Activated T-helper 17 cell treated with anti-CD3 and anti-CD28 coated beads, Interleukin-2, amount 50 U/mL, for 72 hours (primary cell): ENCODE measurements around the gene MTMR12. TPM values are rescaled to one million over a fixed set of nuclear protein-coding genes. Genes with fewer than 3 reads are reported as not detected.
"Not testable (repeated sequence)": the region's sequence is repeated elsewhere in the genome, so short reads cannot be mapped to it uniquely, and the experiment has no call there.

Source experiments
- ATAC-seq: fragments of 150-1000 bp; cut with Tn5 transposase; replicated peaks from 2 replicates; pipeline ENCODE4 v1.10.0; 2021; ENCODE audit warnings: mild to moderate bottlenecking, moderate library complexity
- H3K27ac Mint-ChIP-seq: one replicate; pipeline ENCODE4 v1.8.0; 2022; ENCODE audit warnings: mixed read lengths
- H3K27me3 Mint-ChIP-seq: one replicate; pipeline ENCODE4 v1.8.0; 2022; ENCODE audit warnings: mixed read lengths
- H3K36me3 Mint-ChIP-seq: one replicate; pipeline ENCODE4 v1.8.0; 2022; ENCODE audit warnings: low read depth, mild to moderate bottlenecking, mixed read lengths
- H3K4me1 Mint-ChIP-seq: one replicate; pipeline ENCODE4 v1.8.0; 2022; ENCODE audit warnings: mixed read lengths
- H3K4me3 Mint-ChIP-seq: one replicate; pipeline ENCODE4 v1.8.0; 2022; ENCODE audit warnings: mild to moderate bottlenecking, mixed read lengths
- H3K9me3 Mint-ChIP-seq: one replicate; pipeline ENCODE4 v1.8.0; 2022; ENCODE audit warnings: mixed read lengths
- total RNA-seq, 2 donors: library from RNA; stranded (reverse); gene quantifications; one replicate each; pipeline ENCODE4 v1.2.3, GENCODE V29; 2022

Gene MTMR12
- total RNA-seq, 2 donors from 2014 or later: 28.4 TPM

GRCh38 chr5:32231929-32232328, 80.8 kb downstream of the MTMR12 start:
- H3K4me3 Mint-ChIP-seq: no peak overlapping the region
- H3K9me3 Mint-ChIP-seq: no peaks in the 10 kb centered on the region
- peaks cover 74% of the 10 kb centered on the region for H3K36me3 Mint-ChIP-seq
- peak overlapping the region; percentile 64 for H3K27ac Mint-ChIP-seq
- no peaks in the 10 kb centered on the region for H3K27me3 Mint-ChIP-seq
- ATAC-seq: peak; percentile 7
- H3K4me1 Mint-ChIP-seq: no peaks in the 10 kb centered on the region

DNA sequence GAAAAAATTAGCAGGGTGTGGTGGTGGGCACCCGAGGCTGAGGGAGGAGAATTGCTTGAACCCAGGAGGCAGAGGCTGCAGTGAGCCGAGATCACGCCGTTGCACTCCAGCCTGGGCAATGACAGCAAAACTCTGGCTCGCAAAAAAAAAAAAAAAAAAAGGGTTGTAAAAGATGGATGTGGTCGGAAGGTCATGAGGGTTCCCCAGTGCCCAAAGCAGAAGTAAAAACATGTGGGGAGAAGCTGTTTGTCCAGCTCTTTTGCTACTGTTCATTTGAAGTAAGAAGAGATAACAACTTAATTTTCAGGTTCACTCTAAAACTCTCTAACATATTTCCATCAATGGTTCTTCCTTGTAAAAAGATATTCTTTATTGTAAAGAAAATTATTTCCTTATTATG, 81.5 kb downstream of the MTMR12 start:
- ATAC-seq: no peak
- Mint-ChIP-seq H3K4me1 (no peaks in the 10 kb centered on the region), H3K4me3 (no peak overlapping the region), H3K27me3 (no peaks in the 10 kb centered on the region), H3K9me3 (no peaks in the 10 kb centered on the region), H3K36me3 (peaks cover 73% of the 10 kb centered on the region), H3K27ac (no peak overlapping the region)

GRCh38 chr5:32230356-32231099, 82.2 kb downstream of the MTMR12 start:
- H3K27ac Mint-ChIP-seq: peak overlapping the region; percentile 17
- H3K27me3 Mint-ChIP-seq: no peaks in the 10 kb centered on the region
- H3K36me3 Mint-ChIP-seq: peaks cover 66% of the 10 kb centered on the region
- no peak overlapping the region for H3K4me3 Mint-ChIP-seq
- no peak for ATAC-seq
- H3K4me1 Mint-ChIP-seq: no peaks in the 10 kb centered on the region
- H3K9me3 Mint-ChIP-seq: no peaks in the 10 kb centered on the region

GRCh38 chr5:32229586-32229985, 83.2 kb downstream of the MTMR12 start:
- Mint-ChIP-seq H3K4me1 (no peaks in the 10 kb centered on the region), H3K27me3 (no peaks in the 10 kb centered on the region), H3K27ac (no peak overlapping the region), H3K9me3 (no peaks in the 10 kb centered on the region), H3K36me3 (peaks cover 56% of the 10 kb centered on the region), H3K4me3 (no peak overlapping the region)
- no peak for ATAC-seq

DNA sequence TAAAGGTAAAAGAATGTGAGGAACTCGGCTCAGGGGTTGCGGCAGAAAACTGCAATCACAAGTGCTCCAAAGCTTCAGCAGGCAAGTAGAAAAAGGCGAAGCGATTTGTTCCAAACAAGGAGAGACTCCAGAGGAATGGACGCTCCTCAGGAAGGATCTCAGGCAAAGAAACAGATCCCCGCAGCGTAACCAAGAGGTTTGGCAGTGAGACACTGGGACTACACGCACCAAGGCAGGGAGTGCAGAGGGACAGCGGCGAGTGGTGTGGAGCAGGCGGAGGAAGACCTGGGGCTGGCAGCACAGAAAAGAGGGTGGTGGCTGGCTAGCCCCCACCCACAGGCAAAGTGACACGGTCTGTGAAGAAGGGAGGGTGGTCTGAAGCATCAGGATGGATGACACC, 83.9 kb downstream of the MTMR12 start:
- H3K4me1 Mint-ChIP-seq: no peaks in the 10 kb centered on the region
- no peaks in the 10 kb centered on the region for H3K27me3 Mint-ChIP-seq
- H3K27ac Mint-ChIP-seq: no peak overlapping the region
- peaks cover 48% of the 10 kb centered on the region for H3K36me3 Mint-ChIP-seq
- H3K4me3 Mint-ChIP-seq: no peak overlapping the region
- no peaks in the 10 kb centered on the region for H3K9me3 Mint-ChIP-seq
- no peak for ATAC-seq

GRCh38 chr5:32225445-32225844, 87.3 kb downstream of the MTMR12 start:
- Mint-ChIP-seq H3K27me3 (no peaks in the 10 kb centered on the region), H3K4me3 (no peak overlapping the region), H3K9me3 (no peaks in the 10 kb centered on the region), H3K4me1 (no peaks in the 10 kb centered on the region), H3K36me3 (peaks cover 27% of the 10 kb centered on the region), H3K27ac (peak overlapping the region; percentile 26)
- ATAC-seq: no peak

DNA sequence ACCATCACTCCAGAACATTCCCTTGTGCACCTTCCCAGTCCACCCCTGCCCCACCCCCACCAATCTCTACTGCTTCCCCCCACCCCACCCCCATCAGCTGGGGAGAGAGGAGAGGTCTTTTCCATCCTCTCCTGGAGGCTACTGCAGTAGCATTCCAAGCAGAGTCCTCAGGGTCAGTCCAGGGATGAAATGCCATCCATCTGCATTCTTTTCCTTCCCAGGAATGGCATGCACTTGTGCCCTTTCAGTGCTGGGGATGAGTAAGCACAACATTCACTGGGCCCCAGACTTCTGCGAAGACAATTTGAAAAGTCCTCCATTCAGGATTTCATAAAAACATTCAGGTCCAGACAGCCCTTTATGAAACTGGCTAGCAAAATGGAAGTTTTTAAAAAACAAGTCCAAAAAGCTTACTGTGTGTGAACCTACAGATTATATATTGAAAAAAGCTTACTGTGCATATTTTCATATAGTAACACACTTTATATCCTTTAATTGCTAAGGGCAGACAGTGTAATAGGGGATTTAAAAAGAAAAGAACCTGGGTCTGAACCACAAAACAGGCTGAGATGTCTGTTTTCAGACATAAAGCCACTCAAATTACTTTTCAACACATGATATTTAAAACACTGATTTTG, 88.6 kb downstream of the MTMR12 start:
- H3K4me3 Mint-ChIP-seq: no peak overlapping the region
- H3K27me3 Mint-ChIP-seq: no peaks in the 10 kb centered on the region
- H3K4me1 Mint-ChIP-seq: no peaks in the 10 kb centered on the region
- no peak overlapping the region for H3K27ac Mint-ChIP-seq
- H3K36me3 Mint-ChIP-seq: peaks cover 13% of the 10 kb centered on the region
- no peak for ATAC-seq
- no peaks in the 10 kb centered on the region for H3K9me3 Mint-ChIP-seq

- Mint-ChIP-seq H3K9me3 (no peaks in the 10 kb centered on the region), H3K27ac (no peak overlapping the region), H3K27me3 (no peaks in the 10 kb centered on the region), H3K36me3 (peaks cover 6% of the 10 kb centered on the region), H3K4me3 (no peak overlapping the region), H3K4me1 (no peaks in the 10 kb centered on the region)
- no peak for ATAC-seq
Measured at GRCh38 chr5:32222723-32223470, 89.8 kb downstream of the MTMR12 start.

- H3K4me3 Mint-ChIP-seq: no peak overlapping the region
- no peak overlapping the region for H3K27ac Mint-ChIP-seq
- no peaks in the 10 kb centered on the region for H3K9me3 Mint-ChIP-seq
- no peaks in the 10 kb centered on the region for H3K36me3 Mint-ChIP-seq
- ATAC-seq: no peak
- H3K4me1 Mint-ChIP-seq: no peaks in the 10 kb centered on the region
- H3K27me3 Mint-ChIP-seq: no peaks in the 10 kb centered on the region
Measured at GRCh38 chr5:32217886-32218396, 94.8 kb downstream of the MTMR12 start.

- peaks cover 11% of the 10 kb centered on the region for H3K4me1 Mint-ChIP-seq
- not testable (repeated sequence) for H3K36me3 Mint-ChIP-seq, H3K27ac Mint-ChIP-seq, H3K9me3 Mint-ChIP-seq, H3K4me3 Mint-ChIP-seq, ATAC-seq, H3K27me3 Mint-ChIP-seq
Measured at GRCh38 chr5:32214344-32214743, 98.4 kb downstream of the MTMR12 start.

- Mint-ChIP-seq H3K4me1 (peaks cover 16% of the 10 kb centered on the region), H3K27ac (peak overlapping the region; percentile 95), H3K4me3 (peak overlapping the region; percentile 75), H3K27me3 (no peaks in the 10 kb centered on the region), H3K9me3 (no peaks in the 10 kb centered on the region), H3K36me3 (no peaks in the 10 kb centered on the region)
- no peak for ATAC-seq
Measured at GRCh38 chr5:32210151-32210550, 102.6 kb downstream of the MTMR12 start.

- H3K27me3 Mint-ChIP-seq, H3K36me3 Mint-ChIP-seq, H3K4me3 Mint-ChIP-seq, H3K27ac Mint-ChIP-seq, ATAC-seq, H3K9me3 Mint-ChIP-seq: not testable (repeated sequence)
- H3K4me1 Mint-ChIP-seq: peaks cover 16% of the 10 kb centered on the region
Measured at GRCh38 chr5:32208837-32209236, 103.9 kb downstream of the MTMR12 start.

DNA sequence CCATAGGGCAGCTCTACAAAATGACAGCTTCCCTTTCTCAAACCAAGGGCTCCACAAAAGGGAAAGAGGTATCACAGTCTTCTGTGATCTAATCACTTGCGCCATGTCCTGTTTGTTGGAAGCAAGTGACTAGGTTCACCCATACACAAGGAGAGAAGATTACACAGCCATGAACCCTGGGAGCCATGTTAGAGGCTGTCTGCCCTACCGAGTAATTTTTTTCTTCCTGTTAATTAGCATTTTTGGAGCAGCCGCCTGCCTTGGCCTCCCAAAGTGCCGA, 105.4 kb downstream of the MTMR12 start:
- H3K9me3 Mint-ChIP-seq: no peaks in the 10 kb centered on the region
- peak overlapping the region; percentile 78 for H3K27ac Mint-ChIP-seq
- no peak for ATAC-seq
- H3K4me3 Mint-ChIP-seq: peak overlapping the region; percentile 41
- peaks cover 16% of the 10 kb centered on the region for H3K4me1 Mint-ChIP-seq
- peaks cover 4% of the 10 kb centered on the region for H3K27me3 Mint-ChIP-seq
- no peaks in the 10 kb centered on the region for H3K36me3 Mint-ChIP-seq

DNA sequence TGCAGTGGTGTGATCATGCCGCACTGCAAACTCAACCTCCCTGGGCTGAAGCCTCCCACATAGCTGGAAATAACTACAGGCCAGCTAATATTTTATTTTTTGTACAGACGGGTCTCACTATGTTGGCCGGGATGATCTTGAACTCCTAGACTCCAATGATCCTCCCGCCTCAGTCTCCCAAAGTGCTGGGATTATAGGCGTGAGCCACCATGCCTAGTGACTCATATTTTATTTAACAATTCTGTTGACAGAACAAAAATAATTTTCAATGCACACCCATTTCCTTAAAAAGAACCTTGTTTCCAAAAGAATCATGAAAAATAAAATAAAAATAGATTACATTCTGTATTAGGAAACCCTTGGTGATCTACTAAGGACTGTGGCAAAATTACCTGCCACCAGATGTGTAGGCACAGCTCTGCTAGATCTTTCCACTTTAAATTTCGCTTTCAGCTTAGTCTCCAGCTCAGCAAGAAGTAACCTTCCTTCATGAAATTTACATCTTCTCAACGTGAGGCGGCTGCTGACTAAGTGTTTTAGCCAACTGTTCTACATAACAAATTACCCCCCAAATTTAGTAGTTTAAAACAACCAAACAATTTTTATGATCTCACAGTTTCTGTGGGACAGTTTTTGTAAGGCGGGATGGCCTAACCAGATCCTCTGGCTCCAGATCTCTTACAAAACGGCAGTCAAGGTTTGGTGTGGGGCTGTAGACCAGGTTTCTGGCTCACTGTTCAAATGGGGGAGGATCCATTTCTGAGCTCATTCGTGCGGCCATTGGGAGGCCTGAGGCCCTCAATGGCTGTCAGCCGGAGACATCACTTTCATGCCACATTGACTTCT, 106.0 kb downstream of the MTMR12 start:
- peak; percentile 21 for ATAC-seq
- peak overlapping the region; percentile 41 for H3K4me3 Mint-ChIP-seq
- no peaks in the 10 kb centered on the region for H3K36me3 Mint-ChIP-seq
- peaks cover 4% of the 10 kb centered on the region for H3K27me3 Mint-ChIP-seq
- peak overlapping the region; percentile 78 for H3K27ac Mint-ChIP-seq
- H3K4me1 Mint-ChIP-seq: peaks cover 16% of the 10 kb centered on the region
- H3K9me3 Mint-ChIP-seq: no peaks in the 10 kb centered on the region
